Spleen (tissue), 7 donors: ENCODE results near the gene CAMTA1.

Source experiments
- POLR2A ChIP-seq, 3 donors: fragments of 450-650 bp; IDR thresholded peaks; one replicate each; pipeline ENCODE4 v1.5.1; 2017; ENCODE audit warnings: antibody characterized with exemption in 3 of 3, mild to moderate bottlenecking in 1 of 3
- TF ChIP-seq, protein P1 (sequence below), 11 experiments: fragments of 200-600 bp in 7 of 11; fragments of 450-650 bp in 4 of 11; sonication (generic) in 4 of 11; IDR thresholded peaks in 8 of 11; conservative IDR thresholded peaks in 3 of 11; 1 replicate in 7 of 11; 2 replicates in 4 of 11; pipeline versions ENCODE4 v1.4.0 to v1.8.0; 2016 to 2021; ENCODE audit warnings: antibody characterized with exemption in 11 of 11, inconsistent platforms in 4 of 11, mild to moderate bottlenecking in 1 of 11
- donor health status: DM: no; HTN: no; CAD: no; lungs with moderate emphysema.
- donor health status: DM: no; HTN: no; CAD: no.
- donor health status: DM: no; HTN: no; CAD: no.

DNA sequence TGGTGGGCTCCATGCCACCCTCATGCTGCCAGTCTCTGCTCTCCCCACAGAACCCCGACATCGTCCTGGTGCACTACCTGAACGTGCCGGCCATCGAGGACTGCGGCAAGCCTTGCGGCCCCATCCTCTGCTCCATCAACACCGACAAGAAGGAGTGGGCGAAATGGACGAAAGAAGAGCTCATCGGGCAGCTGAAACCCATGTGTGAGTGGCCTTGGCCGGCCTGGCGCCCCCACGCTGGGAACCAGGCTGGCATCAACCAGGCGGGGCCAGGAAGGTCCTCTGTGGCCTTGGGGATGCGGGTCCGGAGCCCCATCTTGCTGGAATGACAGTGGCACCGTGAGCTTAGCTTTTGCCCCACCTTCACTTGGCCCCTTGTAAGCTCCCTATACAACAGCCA lies 855.1 kb downstream of the CAMTA1 start:
- TF ChIP-seq POLR2A (IDR thresholded peaks at IDR 0.05) = no peak
- TF ChIP-seq, protein P1, sequence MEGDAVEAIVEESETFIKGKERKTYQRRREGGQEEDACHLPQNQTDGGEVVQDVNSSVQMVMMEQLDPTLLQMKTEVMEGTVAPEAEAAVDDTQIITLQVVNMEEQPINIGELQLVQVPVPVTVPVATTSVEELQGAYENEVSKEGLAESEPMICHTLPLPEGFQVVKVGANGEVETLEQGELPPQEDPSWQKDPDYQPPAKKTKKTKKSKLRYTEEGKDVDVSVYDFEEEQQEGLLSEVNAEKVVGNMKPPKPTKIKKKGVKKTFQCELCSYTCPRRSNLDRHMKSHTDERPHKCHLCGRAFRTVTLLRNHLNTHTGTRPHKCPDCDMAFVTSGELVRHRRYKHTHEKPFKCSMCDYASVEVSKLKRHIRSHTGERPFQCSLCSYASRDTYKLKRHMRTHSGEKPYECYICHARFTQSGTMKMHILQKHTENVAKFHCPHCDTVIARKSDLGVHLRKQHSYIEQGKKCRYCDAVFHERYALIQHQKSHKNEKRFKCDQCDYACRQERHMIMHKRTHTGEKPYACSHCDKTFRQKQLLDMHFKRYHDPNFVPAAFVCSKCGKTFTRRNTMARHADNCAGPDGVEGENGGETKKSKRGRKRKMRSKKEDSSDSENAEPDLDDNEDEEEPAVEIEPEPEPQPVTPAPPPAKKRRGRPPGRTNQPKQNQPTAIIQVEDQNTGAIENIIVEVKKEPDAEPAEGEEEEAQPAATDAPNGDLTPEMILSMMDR (IDR thresholded peaks at IDR 0.05 in 8 of 11, conservative IDR thresholded peaks at IDR 0.05 in 3 of 11) = no peak
